Neural cell (in vitro differentiated cells): ENCODE results near the gene CCDC17. TPM values are rescaled to one million over a fixed set of nuclear protein-coding genes. Genes with fewer than 3 reads are reported as not detected.

ENCODE experiments used
- H2AFZ ChIP-seq: fragments of 200-600, 300-800 bp; sonication (generic), shearing (Covaris generic); 2 replicates; pipeline ENCODE4 v1.6.0; 2014; ENCODE audit warnings: low read depth, mild to moderate bottlenecking, antibody characterized with exemption, low read length, moderate library complexity
- H3F3A ChIP-seq: fragments of 200-600 bp; shearing (Covaris generic); 2 replicates; pipeline ENCODE4 v1.6.1; 2016; ENCODE audit warnings: mild to moderate bottlenecking, moderate library complexity, mixed read lengths, antibody characterized with exemption, low read length; ENCODE audit not compliant: insufficient read depth, poor library complexity, severe bottlenecking
- H3K27ac ChIP-seq: fragments of 200-600, 300-800 bp; sonication (generic), shearing (Covaris generic); 2 replicates; pipeline ENCODE4 v1.5.1; 2014; ENCODE audit warnings: mild to moderate bottlenecking, low read length, moderate library complexity
- H3K27me3 ChIP-seq: fragments of 300-800, 200-600 bp; sonication (generic), shearing (Covaris generic); 2 replicates; pipeline ENCODE4 v1.6.0; 2014; ENCODE audit warnings: mild to moderate bottlenecking, low read depth, low read length, moderate library complexity; ENCODE audit not compliant: insufficient read depth
- H3K36me3 ChIP-seq: fragments of 300-800, 200-600 bp; sonication (generic), shearing (Covaris generic); 2 replicates; pipeline ENCODE4 v1.5.1; 2014; ENCODE audit warnings: mild to moderate bottlenecking, antibody characterized with exemption, low read length, moderate library complexity; ENCODE audit not compliant: insufficient read depth
- H3K4me2 ChIP-seq: fragments of 300-800, 200-600 bp; sonication (generic), shearing (Covaris generic); 2 replicates; pipeline ENCODE4 v1.6.0; 2014; ENCODE audit warnings: mild to moderate bottlenecking, low read length
- H3K4me3 ChIP-seq: fragments of 300-800, 200-600 bp; sonication (generic), shearing (Covaris generic); 2 replicates; pipeline ENCODE4 v1.5.1; 2014; ENCODE audit warnings: mild to moderate bottlenecking, low read length, moderate library complexity
- H3K79me2 ChIP-seq: fragments of 200-600 bp; shearing (Covaris generic); replicated peaks from 2 replicates; pipeline ENCODE4 v1.6.0; 2014; ENCODE audit warnings: mild to moderate bottlenecking, low read length, moderate library complexity; ENCODE audit not compliant: insufficient read depth
- H3K9ac ChIP-seq: fragments of 300-800, 200-600 bp; sonication (generic), shearing (Covaris generic); 2 replicates; pipeline ENCODE4 v1.6.1; 2016; ENCODE audit warnings: mild to moderate bottlenecking, low read length, mixed read lengths
- H3K9me2 ChIP-seq: fragments of 200-600 bp; shearing (Covaris generic); 2 replicates; pipeline ENCODE4 v1.6.1; 2016; ENCODE audit warnings: mild to moderate bottlenecking, low read length, mixed read lengths; ENCODE audit not compliant: insufficient read depth
- H3K9me3 ChIP-seq: fragments of 200-600, 300-800 bp; sonication (generic), shearing (Covaris generic); 2 replicates; pipeline ENCODE4 v1.6.1; 2016; ENCODE audit warnings: mild to moderate bottlenecking, mixed run types, low read length, moderate library complexity, mixed read lengths
- H4K20me1 ChIP-seq: fragments of 200-600 bp; shearing (Covaris generic); 2 replicates; pipeline ENCODE4 v1.6.1; 2016; ENCODE audit warnings: mild to moderate bottlenecking, mixed run types; ENCODE audit not compliant: insufficient read depth
- EP300 ChIP-seq: fragments of 450-650 bp; conservative IDR thresholded peaks from 2 replicates; pipeline ENCODE4 v1.6.1; 2014; ENCODE audit warnings: antibody characterized with exemption, mild to moderate bottlenecking, moderate library complexity; ENCODE audit not compliant: poor library complexity, severe bottlenecking
- EZH2 ChIP-seq: fragments of 200-600, 300-800 bp; shearing (Covaris generic), sonication (generic); IDR thresholded peaks from 2 replicates; pipeline ENCODE4 v1.6.1; 2014; ENCODE audit warnings: antibody characterized with exemption, low read length, borderline replicate concordance, mild to moderate bottlenecking; ENCODE audit not compliant: insufficient read depth, poor library complexity, severe bottlenecking
- POLR2AphosphoS5 ChIP-seq: IDR thresholded peaks from 2 replicates; pipeline ENCODE4 v1.6.1; 2012
- SMC3 ChIP-seq: fragments of 450-650 bp; conservative IDR thresholded peaks from 2 replicates; pipeline ENCODE4 v1.6.1; 2014; ENCODE audit warnings: antibody characterized with exemption, mild to moderate bottlenecking, moderate library complexity; ENCODE audit not compliant: poor library complexity
- polyA plus RNA-seq: library from polyadenylated mRNA; depleted of rRNA; stranded (reverse); fragments of >200 nt; gene quantifications from 2 replicates; pipeline ENCODE4 v1.2.3, GENCODE V29; 2014
- small RNA-seq, 3 experiments: library from RNA; depleted of rRNA; stranded (forward); fragments of <200 nt; gene quantifications; one replicate each; pipeline ENCODE3, GENCODE V24; 2012
- TF ChIP-seq, protein P1 (sequence below): fragments of 450-650 bp; IDR thresholded peaks from 2 replicates; pipeline ENCODE4 v1.5.1; 2014; ENCODE audit warnings: antibody characterized with exemption, mild to moderate bottlenecking, moderate library complexity; ENCODE audit not compliant: poor library complexity, severe bottlenecking
- TF ChIP-seq, protein P2 (sequence below): IDR thresholded peaks from 2 replicates; pipeline ENCODE4 v1.6.1; 2012; ENCODE audit warnings: borderline replicate concordance

Gene CCDC17
- polyA plus RNA-seq, 1 donor from 2014 or later = 1.1 TPM

DNA sequence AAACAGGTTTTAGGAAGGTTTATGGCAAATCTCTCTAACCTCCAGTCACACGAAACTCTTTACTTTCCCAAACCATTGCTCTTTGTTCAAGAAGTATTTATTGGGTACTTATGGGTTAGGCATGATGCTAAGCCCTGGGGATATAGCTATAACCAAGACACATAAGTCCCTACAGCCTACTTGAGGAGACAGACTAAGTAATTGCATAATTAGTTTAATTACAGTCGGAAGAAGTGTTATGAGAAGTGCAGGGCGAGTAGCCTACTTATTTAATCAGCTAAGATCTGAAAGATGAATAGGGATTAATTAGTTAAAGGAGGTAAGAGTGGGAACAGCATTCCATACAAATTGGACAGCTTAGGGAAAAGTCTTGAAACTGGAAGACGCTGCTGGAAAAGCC is 53.2 kb downstream of the CCDC17 start:
- no peaks in the 10 kb centered on the region for H4K20me1 ChIP-seq
- no peaks in the 10 kb centered on the region for H3K9me3 ChIP-seq
- H3K9me2 ChIP-seq = no peaks in the 10 kb centered on the region
- H3K27me3 ChIP-seq = no peaks in the 10 kb centered on the region
- no peaks in the 10 kb centered on the region for H3K36me3 ChIP-seq
- H3K9ac ChIP-seq = no peak overlapping the region
- H3K4me3 ChIP-seq = no peak overlapping the region
- no peak overlapping the region for H3K4me2 ChIP-seq
- no peak overlapping the region for H2AFZ ChIP-seq
- H3K79me2 ChIP-seq = no peaks in the 10 kb centered on the region
- TF ChIP-seq EZH2 (no peak), POLR2AphosphoS5 (no peak), EP300 (no peak), SMC3 (no peak)
- TF ChIP-seq, protein P1, sequence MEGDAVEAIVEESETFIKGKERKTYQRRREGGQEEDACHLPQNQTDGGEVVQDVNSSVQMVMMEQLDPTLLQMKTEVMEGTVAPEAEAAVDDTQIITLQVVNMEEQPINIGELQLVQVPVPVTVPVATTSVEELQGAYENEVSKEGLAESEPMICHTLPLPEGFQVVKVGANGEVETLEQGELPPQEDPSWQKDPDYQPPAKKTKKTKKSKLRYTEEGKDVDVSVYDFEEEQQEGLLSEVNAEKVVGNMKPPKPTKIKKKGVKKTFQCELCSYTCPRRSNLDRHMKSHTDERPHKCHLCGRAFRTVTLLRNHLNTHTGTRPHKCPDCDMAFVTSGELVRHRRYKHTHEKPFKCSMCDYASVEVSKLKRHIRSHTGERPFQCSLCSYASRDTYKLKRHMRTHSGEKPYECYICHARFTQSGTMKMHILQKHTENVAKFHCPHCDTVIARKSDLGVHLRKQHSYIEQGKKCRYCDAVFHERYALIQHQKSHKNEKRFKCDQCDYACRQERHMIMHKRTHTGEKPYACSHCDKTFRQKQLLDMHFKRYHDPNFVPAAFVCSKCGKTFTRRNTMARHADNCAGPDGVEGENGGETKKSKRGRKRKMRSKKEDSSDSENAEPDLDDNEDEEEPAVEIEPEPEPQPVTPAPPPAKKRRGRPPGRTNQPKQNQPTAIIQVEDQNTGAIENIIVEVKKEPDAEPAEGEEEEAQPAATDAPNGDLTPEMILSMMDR = no peak
- TF ChIP-seq, protein P2, sequence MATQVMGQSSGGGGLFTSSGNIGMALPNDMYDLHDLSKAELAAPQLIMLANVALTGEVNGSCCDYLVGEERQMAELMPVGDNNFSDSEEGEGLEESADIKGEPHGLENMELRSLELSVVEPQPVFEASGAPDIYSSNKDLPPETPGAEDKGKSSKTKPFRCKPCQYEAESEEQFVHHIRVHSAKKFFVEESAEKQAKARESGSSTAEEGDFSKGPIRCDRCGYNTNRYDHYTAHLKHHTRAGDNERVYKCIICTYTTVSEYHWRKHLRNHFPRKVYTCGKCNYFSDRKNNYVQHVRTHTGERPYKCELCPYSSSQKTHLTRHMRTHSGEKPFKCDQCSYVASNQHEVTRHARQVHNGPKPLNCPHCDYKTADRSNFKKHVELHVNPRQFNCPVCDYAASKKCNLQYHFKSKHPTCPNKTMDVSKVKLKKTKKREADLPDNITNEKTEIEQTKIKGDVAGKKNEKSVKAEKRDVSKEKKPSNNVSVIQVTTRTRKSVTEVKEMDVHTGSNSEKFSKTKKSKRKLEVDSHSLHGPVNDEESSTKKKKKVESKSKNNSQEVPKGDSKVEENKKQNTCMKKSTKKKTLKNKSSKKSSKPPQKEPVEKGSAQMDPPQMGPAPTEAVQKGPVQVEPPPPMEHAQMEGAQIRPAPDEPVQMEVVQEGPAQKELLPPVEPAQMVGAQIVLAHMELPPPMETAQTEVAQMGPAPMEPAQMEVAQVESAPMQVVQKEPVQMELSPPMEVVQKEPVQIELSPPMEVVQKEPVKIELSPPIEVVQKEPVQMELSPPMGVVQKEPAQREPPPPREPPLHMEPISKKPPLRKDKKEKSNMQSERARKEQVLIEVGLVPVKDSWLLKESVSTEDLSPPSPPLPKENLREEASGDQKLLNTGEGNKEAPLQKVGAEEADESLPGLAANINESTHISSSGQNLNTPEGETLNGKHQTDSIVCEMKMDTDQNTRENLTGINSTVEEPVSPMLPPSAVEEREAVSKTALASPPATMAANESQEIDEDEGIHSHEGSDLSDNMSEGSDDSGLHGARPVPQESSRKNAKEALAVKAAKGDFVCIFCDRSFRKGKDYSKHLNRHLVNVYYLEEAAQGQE = no peak
- H3F3A ChIP-seq = no peaks in the 10 kb centered on the region
- no peak overlapping the region for H3K27ac ChIP-seq

Small RNA genes lying within 50 kb of the gene (small RNA-seq; reads per million reads assigned to genes)
- gene AL355480.1 (0 reads per million in 3 experiments), gene AL355480.2 (0 reads per million in 3 experiments), gene AL355480.3 (0 reads per million in 3 experiments), gene AL355480.4 (0 reads per million in 3 experiments)

Other genes with a start within 250 kb of the CCDC17 start
- gene TESK2, start 132.9 kb downstream of the CCDC17 start, polyA plus RNA-seq = 0.50 and 0.51 TPM in 2 replicates
- gene CCDC163, start 124.0 kb downstream of the CCDC17 start, polyA plus RNA-seq = 3.5 and 4.9 TPM in 2 replicates
- gene MMACHC, start 123.8 kb downstream of the CCDC17 start, polyA plus RNA-seq = 0.90 and 1.4 TPM in 2 replicates
- 239 and 304 TPM in 2 replicates for gene PRDX1, start 102.2 kb downstream of the CCDC17 start, polyA plus RNA-seq
- 149 and 170 TPM in 2 replicates for gene AKR1A1, start 73.2 kb downstream of the CCDC17 start, polyA plus RNA-seq
- 177 and 179 TPM in 2 replicates for gene NASP, start 40.0 kb downstream of the CCDC17 start, polyA plus RNA-seq
- 54.5 and 55.1 TPM in 2 replicates for gene GPBP1L1, start 62.5 kb upstream of the CCDC17 start, polyA plus RNA-seq
- gene TMEM69, start 64.1 kb upstream of the CCDC17 start, polyA plus RNA-seq = 24.2 and 28.6 TPM in 2 replicates
- gene IPP, start 126.6 kb upstream of the CCDC17 start, polyA plus RNA-seq = 4.1 and 8.3 TPM in 2 replicates
- 22.2 and 30.7 TPM in 2 replicates for gene MAST2, start 179.6 kb upstream of the CCDC17 start, polyA plus RNA-seq